PC-3 (cell line): ENCODE results near the gene STPG2. TPM values are rescaled to one million over a fixed set of nuclear protein-coding genes. Genes with fewer than 3 reads are reported as not detected.

Experiments
- ATAC-seq: fragments of 200-7000 bp; cut with Tn5 transposase; 2 replicates; pipeline ENCODE4 v1.9.1; 2020; ENCODE audit warnings: mild to moderate bottlenecking, moderate library complexity
- BruUV-seq: library from RNA; stranded (reverse); fragments of 400-500 nt; replicated peaks from 2 replicates; lab custom pipeline; 2021; lab: Mats Ljungman, UMichigan
- CTCF ChIA-PET: fragments of 300-600 bp; sonication (Branson Sonifier 250); formaldehyde crosslinking; loops from one replicate; lab custom pipeline; 2022; ENCODE audit warnings: antibody characterized with exemption; lab: Charles Lee
- POLR2A ChIA-PET: fragments of 300-600 bp; sonication (Branson Sonifier 250); formaldehyde crosslinking; loops from one replicate; lab custom pipeline; 2022; ENCODE audit warnings: antibody characterized with exemption; ENCODE audit not compliant: unreplicated experiment; lab: Charles Lee
- DNase-seq: peaks from one replicate; pipeline ENCODE4 v3.0.0-alpha.2; 2015
- H2AFZ ChIP-seq: fragments of 300-600 bp; sonication (generic); 2 replicates; pipeline ENCODE4 v1.6.0; 2016; ENCODE audit warnings: antibody characterized with exemption, low read length
- H3F3A ChIP-seq: fragments of 300-600 bp; sonication (generic); one replicate; pipeline ENCODE4 v1.6.0; 2017; ENCODE audit warnings: antibody characterized with exemption, low read length, control low read depth, mild to moderate bottlenecking; ENCODE audit not compliant: unreplicated experiment
- H3K27ac ChIP-seq: fragments of 300-600 bp; sonication (generic); 2 replicates; pipeline ENCODE4 v1.5.1; 2016; ENCODE audit warnings: mild to moderate bottlenecking, low read length
- H3K27me3 ChIP-seq: fragments of 300-600 bp; sonication (generic); 2 replicates; pipeline ENCODE4 v1.6.1; 2016; ENCODE audit warnings: low read length, mixed read lengths
- H3K36me3 ChIP-seq: fragments of 300-600 bp; sonication (generic); 2 replicates; pipeline ENCODE4 v1.6.1; 2016; ENCODE audit warnings: low read depth, mixed run types, low read length, mixed read lengths
- H3K4me1 ChIP-seq: fragments of 300-600 bp; sonication (generic); 2 replicates; pipeline ENCODE4 v1.5.1; 2016; ENCODE audit warnings: low read length; ENCODE audit not compliant: insufficient read depth
- H3K4me2 ChIP-seq: fragments of 300-600 bp; sonication (generic); 2 replicates; pipeline ENCODE4 v1.6.0; 2016; ENCODE audit warnings: low read length
- H3K4me3 ChIP-seq: fragments of 300-600 bp; sonication (generic); 2 replicates; pipeline ENCODE4 v1.5.1; 2016; ENCODE audit warnings: mild to moderate bottlenecking, low read length, mixed read lengths
- H3K79me2 ChIP-seq: fragments of 300-600 bp; sonication (generic); 2 replicates; pipeline ENCODE4 v1.6.1; 2017; ENCODE audit warnings: low read length, mixed read lengths
- H3K9ac ChIP-seq: fragments of 300-600 bp; sonication (generic); 2 replicates; pipeline ENCODE4 v1.6.0; 2016; ENCODE audit warnings: mild to moderate bottlenecking, low read length
- H3K9me2 ChIP-seq: fragments of 300-600 bp; sonication (generic); replicated peaks from 2 replicates; pipeline ENCODE4 v1.6.1; 2016; ENCODE audit warnings: mixed run types, low read length, mixed read lengths
- H3K9me3 ChIP-seq: fragments of 300-600 bp; sonication (generic); 2 replicates; pipeline ENCODE4 v1.6.1; 2016; ENCODE audit warnings: low read length, mixed read lengths
- H4K20me1 ChIP-seq: fragments of 300-600 bp; sonication (generic); 2 replicates; pipeline ENCODE4 v1.6.1; 2016; ENCODE audit warnings: low read length, mixed read lengths
- CTCF ChIP-seq: fragments of 300-600 bp; sonication (generic); conservative IDR thresholded peaks from 2 replicates; pipeline ENCODE4 v1.5.1; 2017; ENCODE audit warnings: antibody characterized with exemption, low read depth, mild to moderate bottlenecking, low read length
- EZH2 ChIP-seq: fragments of 300-600 bp; sonication (generic); IDR thresholded peaks from one replicate; pipeline ENCODE4 v1.6.1; 2017; ENCODE audit warnings: antibody characterized with exemption, mild to moderate bottlenecking, low read length; ENCODE audit not compliant: unreplicated experiment
- EZH2phosphoT487 ChIP-seq: fragments of 300-600 bp; sonication (generic); IDR thresholded peaks from 2 replicates; pipeline ENCODE4 v1.6.1; 2018; ENCODE audit warnings: mild to moderate bottlenecking, antibody characterized with exemption, low read length, borderline replicate concordance
- intact Hi-C: fragments of 100-400 bp; cut with micrococcal nuclease; formaldehyde crosslinking; loops from 2 replicates; pipeline ENCODE4 v1.9.0; 2023
- total RNA-seq: library from RNA; depleted of rRNA; stranded (reverse); fragments of >200 nt; gene quantifications from 2 replicates; pipeline ENCODE4 v1.2.3, GENCODE V29; 2014

Gene STPG2
- total RNA-seq, 1 experiment from 2014 or later = not detected

GRCh38 chr4:98055800-98056501, 87.3 kb downstream of the STPG2 start:
- Histone ChIP-seq H3K9me2 (no peaks in the 10 kb centered on the region), H3K4me2 (no peak overlapping the region), H3F3A (no peaks in the 10 kb centered on the region), H3K9me3 (no peaks in the 10 kb centered on the region), H3K27me3 (no peaks in the 10 kb centered on the region), H3K27ac (no peak overlapping the region), H3K4me1 (no peaks in the 10 kb centered on the region), H4K20me1 (no peaks in the 10 kb centered on the region), H3K4me3 (no peak overlapping the region), H3K36me3 (no peaks in the 10 kb centered on the region), H3K79me2 (no peaks in the 10 kb centered on the region), H3K9ac (no peak overlapping the region), H2AFZ (no peak overlapping the region)
- intact Hi-C loops = no loop called here
- TF ChIP-seq EZH2phosphoT487 (no peak), EZH2 (no peak), CTCF (no peak)
- POLR2A ChIA-PET = no interaction called here
- no TSS peak for BruUV-seq
- no peak for DNase-seq
- CTCF ChIA-PET = no interaction called here
- no peak for ATAC-seq

GRCh38 chr4:98046665-98047064, 96.6 kb downstream of the STPG2 start:
- ChIA-PET CTCF (interaction anchor here (0.9 kb wide), 1 partner anchor 47 kb away, joined by 3 read pairs; no protein-coding TSS in a partner anchor), POLR2A (no interaction called here)
- no peaks in the 10 kb centered on the region for H3F3A ChIP-seq
- no peaks in the 10 kb centered on the region for H3K36me3 ChIP-seq
- no peak overlapping the region for H3K4me3 ChIP-seq
- no peak overlapping the region for H3K9ac ChIP-seq
- H2AFZ ChIP-seq = no peak overlapping the region
- H3K9me2 ChIP-seq = no peaks in the 10 kb centered on the region
- H3K27me3 ChIP-seq = no peaks in the 10 kb centered on the region
- H3K4me2 ChIP-seq = no peak overlapping the region
- ATAC-seq (peak; percentile 40; the same call in 1 of the 2 replicates), DNase-seq (peak; percentile 4)
- no peaks in the 10 kb centered on the region for H3K79me2 ChIP-seq
- H3K9me3 ChIP-seq = no peaks in the 10 kb centered on the region
- no TSS peak for BruUV-seq
- intact Hi-C loops = no loop called here
- TF ChIP-seq EZH2phosphoT487 = no peak
- TF ChIP-seq CTCF = 0 out of 2 replicates have a peak, but pooled peaks have one; percentile 21
- no peak for TF ChIP-seq EZH2
- H4K20me1 ChIP-seq = no peaks in the 10 kb centered on the region
- H3K4me1 ChIP-seq = no peaks in the 10 kb centered on the region
- no peak overlapping the region for H3K27ac ChIP-seq

DNA sequence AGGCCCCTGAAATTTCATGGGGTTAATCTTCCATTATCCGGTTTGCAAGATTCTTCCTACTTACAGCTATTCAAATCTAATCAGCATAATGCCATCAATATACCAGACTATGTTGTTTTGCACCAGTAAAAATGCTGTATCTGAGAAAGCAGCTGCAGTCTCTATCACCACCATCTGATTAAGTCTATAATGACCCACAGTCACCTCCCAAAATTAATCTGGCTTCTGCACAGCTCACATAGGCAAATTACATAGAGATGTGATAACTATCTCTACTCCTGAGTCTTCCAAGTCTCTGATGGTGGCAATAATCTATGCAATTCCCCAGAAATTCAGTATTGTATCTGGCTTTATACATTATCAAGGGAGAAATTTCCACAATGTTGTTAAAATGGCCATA, 113.2 kb downstream of the STPG2 start:
- Histone ChIP-seq H4K20me1 (no peaks in the 10 kb centered on the region), H3K4me1 (no peaks in the 10 kb centered on the region), H3K79me2 (no peaks in the 10 kb centered on the region), H3K27ac (no peak overlapping the region), H3K9ac (no peak overlapping the region), H3K36me3 (no peaks in the 10 kb centered on the region), H3F3A (no peaks in the 10 kb centered on the region), H3K9me3 (no peaks in the 10 kb centered on the region), H3K4me2 (no peak overlapping the region), H3K9me2 (no peaks in the 10 kb centered on the region), H3K4me3 (no peak overlapping the region), H2AFZ (no peak overlapping the region), H3K27me3 (no peaks in the 10 kb centered on the region)
- ATAC-seq = no peak
- TF ChIP-seq EZH2phosphoT487 (no peak), EZH2 (no peak)
- CTCF ChIA-PET = no interaction called here
- POLR2A ChIA-PET = no interaction called here
- intact Hi-C loops = no loop called here
- BruUV-seq = no TSS peak
- DNase-seq = no peak
